ENCODE data around the gene LRRC8E. TPM values are rescaled to one million over a fixed set of nuclear protein-coding genes. Genes with fewer than 3 reads are reported as not detected.

The LRRC8E gene
- total RNA-seq, 1 donor from 2014 or later = not detected

- CTCF ChIA-PET = no interaction called here
These were observed 6.5 kb downstream of the LRRC8E start for GRCh38 chr19:7894612-7895309.

GRCh38 chr19:7895565-7895964, 7.3 kb downstream of the LRRC8E start:
- ChIA-PET POLR2A (no interaction called here), CTCF (no interaction called here)
- no peak overlapping the region for H3K27ac Mint-ChIP-seq
- no peaks in the 10 kb centered on the region for H3K9me3 Mint-ChIP-seq
- no peaks in the 10 kb centered on the region for H3K36me3 Mint-ChIP-seq (ENCODE audit: low read depth)
- H3K27me3 Mint-ChIP-seq = peaks cover 21% of the 10 kb centered on the region
- intact Hi-C loops (cut with micrococcal nuclease) = no loop called here
- no peak for ATAC-seq (ENCODE audit: low read depth)
- TF ChIP-seq CTCF (IDR thresholded peaks at IDR 0.05) = no peak
- H3K4me1 Mint-ChIP-seq = no peaks in the 10 kb centered on the region
- DNase-seq = no peak
- H3K4me3 Mint-ChIP-seq = no peak overlapping the region

More at GRCh38 chr19:7894612-7895309, 6.5 kb downstream of the LRRC8E start:
- DNase-seq (no peak), ATAC-seq (ENCODE audit: low read depth) (no peak)
- H3K4me3 Mint-ChIP-seq = no peak overlapping the region
- no peak for TF ChIP-seq CTCF (IDR thresholded peaks at IDR 0.05)
- no peaks in the 10 kb centered on the region for H3K4me1 Mint-ChIP-seq
- no peak overlapping the region for H3K27ac Mint-ChIP-seq
- intact Hi-C loops (cut with micrococcal nuclease) = no loop called here
- POLR2A ChIA-PET = no interaction called here
- no peaks in the 10 kb centered on the region for H3K36me3 Mint-ChIP-seq (ENCODE audit: low read depth)
- no peaks in the 10 kb centered on the region for H3K9me3 Mint-ChIP-seq
- H3K27me3 Mint-ChIP-seq = peaks cover 23% of the 10 kb centered on the region

GRCh38 chr19:7897292-7897691, 9.0 kb downstream of the LRRC8E start:
- DNase-seq (no peak), ATAC-seq (ENCODE audit: low read depth) (no peak)
- no peaks in the 10 kb centered on the region for H3K36me3 Mint-ChIP-seq (ENCODE audit: low read depth)
- H3K4me3 Mint-ChIP-seq = no peak overlapping the region
- CTCF ChIA-PET = no interaction called here
- H3K4me1 Mint-ChIP-seq = no peaks in the 10 kb centered on the region
- intact Hi-C loops (cut with micrococcal nuclease) = no loop called here
- H3K9me3 Mint-ChIP-seq = no peaks in the 10 kb centered on the region
- POLR2A ChIA-PET = interaction anchor here (0.6 kb wide), 1 partner anchor 236 kb away, joined by 3 read pairs; no protein-coding TSS in a partner anchor
- peaks cover 14% of the 10 kb centered on the region for H3K27me3 Mint-ChIP-seq
- no peak overlapping the region for H3K27ac Mint-ChIP-seq
- TF ChIP-seq CTCF (IDR thresholded peaks at IDR 0.05) = no peak

- Mint-ChIP-seq H3K27me3 (peaks cover 13% of the 10 kb centered on the region), H3K27ac (no peak overlapping the region), H3K36me3 (ENCODE audit: low read depth) (peaks cover 3% of the 10 kb centered on the region), H3K4me3 (no peak overlapping the region), H3K4me1 (peaks cover 13% of the 10 kb centered on the region), H3K9me3 (no peaks in the 10 kb centered on the region)
- no peak for DNase-seq
- TF ChIP-seq CTCF (IDR thresholded peaks at IDR 0.05) = no peak
- POLR2A ChIA-PET = interaction anchor here (0.6 kb wide), 1 partner anchor 28 kb away, joined by 9 read pairs; no protein-coding TSS in a partner anchor
- CTCF ChIA-PET = no interaction called here
- no peak for ATAC-seq (ENCODE audit: low read depth)
- intact Hi-C loops (cut with micrococcal nuclease) = no loop called here
These were observed 10.7 kb downstream of the LRRC8E start for GRCh38 chr19:7898967-7899366.

- Mint-ChIP-seq H3K4me3 (no peak overlapping the region), H3K36me3 (ENCODE audit: low read depth) (peaks cover 8% of the 10 kb centered on the region), H3K27ac (no peak overlapping the region), H3K9me3 (no peaks in the 10 kb centered on the region), H3K27me3 (peaks cover 10% of the 10 kb centered on the region), H3K4me1 (peaks cover 19% of the 10 kb centered on the region)
- DNase-seq (no peak), ATAC-seq (ENCODE audit: low read depth) (no peak)
- POLR2A ChIA-PET = interaction anchor here (1.2 kb wide), 1 partner anchor 262 kb away, joined by 4 read pairs; no protein-coding TSS in a partner anchor
- CTCF ChIA-PET = interaction anchor here (0.9 to 1.9 kb wide), 3 partner anchors 31 to 332 kb away, joined by 3 to 5 read pairs (median 4); partner anchors contain the start of gene TIMM44
- no peak for TF ChIP-seq CTCF (IDR thresholded peaks at IDR 0.05)
- intact Hi-C loops (cut with micrococcal nuclease) = no loop called here
These were observed 11.6 kb downstream of the LRRC8E start for GRCh38 chr19:7899751-7900378.

All from activated B cell treated with CpG ODN at 0.5 μM for 24 hours (primary cell).